HG03095 (cell line): ENCODE data around the gene CFC1.
"Not testable (repeated sequence)": the region's sequence is repeated elsewhere in the genome, so short reads cannot be mapped to it uniquely, and the experiment has no call there.

Source experiments
- ATAC-seq: cut with Tn5 transposase; IDR thresholded peaks from one replicate; pipeline ENCODE4 v1.9.1; 2021; ENCODE audit warnings: moderate library complexity; ENCODE audit not compliant: unreplicated experiment

Gene CFC1

DNA sequence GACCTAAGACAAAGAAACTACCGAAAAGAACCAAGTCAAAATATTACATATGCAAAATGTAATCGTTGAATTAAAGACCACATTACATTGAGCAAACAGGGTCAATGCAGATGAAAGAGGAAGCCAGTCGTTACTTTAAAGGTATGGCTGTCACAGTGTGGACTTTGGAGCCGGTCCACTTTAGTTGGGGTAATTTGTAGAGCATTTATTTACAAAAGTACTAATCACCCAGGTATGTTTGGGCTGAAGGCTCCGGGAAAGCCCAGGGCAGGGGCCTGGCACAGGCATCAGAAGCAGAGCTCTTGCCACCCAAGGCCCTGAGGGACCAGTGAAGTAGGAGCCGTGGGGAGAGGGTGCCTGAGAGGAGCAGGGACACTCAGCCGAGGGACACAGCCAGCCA, 15.8 kb downstream of the CFC1 start:
- not testable (repeated sequence) for ATAC-seq

DNA sequence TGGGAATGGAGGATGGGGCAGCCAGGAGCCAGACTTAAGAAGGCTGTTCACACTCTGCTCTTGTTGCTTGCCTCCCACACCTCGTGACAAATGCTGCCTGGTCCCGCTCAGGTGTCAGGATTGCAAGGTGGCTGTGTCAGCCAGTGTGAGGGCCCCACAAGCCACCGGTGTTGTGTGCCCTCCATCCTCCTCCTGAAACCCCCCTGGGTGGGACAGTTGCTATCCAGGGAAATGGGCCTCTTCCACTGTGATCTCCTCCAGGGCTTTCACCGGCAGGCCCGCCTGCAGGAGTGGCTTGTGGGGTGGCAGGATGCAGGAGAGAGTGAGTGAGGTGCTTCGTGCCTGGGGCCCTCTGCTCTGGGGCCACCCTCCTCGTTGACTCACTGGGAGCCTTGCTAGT, 16.4 kb downstream of the CFC1 start:
- not testable (repeated sequence) for ATAC-seq

DNA sequence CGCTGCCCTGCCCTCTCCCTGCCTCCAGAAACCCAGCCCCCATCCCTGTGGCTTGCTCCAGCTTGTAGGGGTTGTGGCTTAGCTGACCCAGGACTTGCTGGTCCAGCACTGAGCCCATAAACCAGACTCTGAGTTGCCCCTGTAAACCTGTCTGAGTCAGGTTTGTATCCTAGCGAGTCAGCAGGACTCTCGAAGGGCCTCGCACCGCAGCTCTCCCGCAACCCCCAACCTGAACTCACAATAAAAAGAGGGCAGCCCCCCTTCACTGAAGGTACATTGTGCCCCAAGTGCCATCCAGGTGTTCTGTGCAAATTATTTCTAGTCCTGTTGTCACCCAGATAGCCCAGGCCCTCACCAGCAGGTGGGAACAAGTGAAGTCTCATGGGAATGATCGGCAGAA, 17.9 kb downstream of the CFC1 start:
- ATAC-seq, result not testable (repeated sequence)

DNA sequence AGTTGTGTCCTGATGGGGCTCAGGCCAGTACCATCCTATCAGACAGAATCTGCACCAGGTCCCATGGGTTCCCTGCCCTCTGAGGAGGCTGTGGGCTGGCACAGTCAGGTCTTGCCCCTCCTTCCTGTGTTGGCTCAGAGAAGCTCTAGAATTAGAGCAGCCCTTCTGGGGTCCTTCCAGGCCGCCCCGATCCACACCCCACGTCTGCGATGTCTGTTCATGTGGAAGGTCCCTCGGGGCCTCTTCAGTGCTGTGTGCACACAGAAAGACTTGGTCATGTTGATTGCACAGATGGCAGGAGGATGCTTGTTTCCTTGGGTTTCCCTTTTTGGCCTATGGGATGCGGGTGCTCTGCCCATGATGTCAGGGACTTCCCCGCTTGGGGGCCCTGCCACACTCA, 20.3 kb downstream of the CFC1 start:
- not testable (repeated sequence) for ATAC-seq

DNA sequence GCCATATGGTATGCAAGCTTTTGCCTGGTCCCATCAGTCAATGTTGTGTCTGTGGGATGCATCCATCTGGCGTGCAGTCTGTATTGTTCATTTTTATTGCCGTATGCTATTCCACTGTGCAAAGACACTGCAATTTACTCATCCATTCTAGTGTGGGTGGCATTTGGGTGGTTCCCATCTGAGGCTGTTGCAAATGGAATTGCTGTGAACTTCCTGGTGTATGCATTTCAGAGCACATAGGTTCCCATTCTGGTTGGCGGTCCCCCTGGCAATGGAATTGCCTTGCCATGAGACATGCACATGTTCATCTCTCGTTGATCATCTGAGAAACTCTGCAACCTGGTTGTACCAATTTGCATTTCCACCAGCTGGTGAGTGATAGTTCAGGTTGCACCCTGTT, 21.8 kb downstream of the CFC1 start:
- not testable (repeated sequence) for ATAC-seq

DNA sequence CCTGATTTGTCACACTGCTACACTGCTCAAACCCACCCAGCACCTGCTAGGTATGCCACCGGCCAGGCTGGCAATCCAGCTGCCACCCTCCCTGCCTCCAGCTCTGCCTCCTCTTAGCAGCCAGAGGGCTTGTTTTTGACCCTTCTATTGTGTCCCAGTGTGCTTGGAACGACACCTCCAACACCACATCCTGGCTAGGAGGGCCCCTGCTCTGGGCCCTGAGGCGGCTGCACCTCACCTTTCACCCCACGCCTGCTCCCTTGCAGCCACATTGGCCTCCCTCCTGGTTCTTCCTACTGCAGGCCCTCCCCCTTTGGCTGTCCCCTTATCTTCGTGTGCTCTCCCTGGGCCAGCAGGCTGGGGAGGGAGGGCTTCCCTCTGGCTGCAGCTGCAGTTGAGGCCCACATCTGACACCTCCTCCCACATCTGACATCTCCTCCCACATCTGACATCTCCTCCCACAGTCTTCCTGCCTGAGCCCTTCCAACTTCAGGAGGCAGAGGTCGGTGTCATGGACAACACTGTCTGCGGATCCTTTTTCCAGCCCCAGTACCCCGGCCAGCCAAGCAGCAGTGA, 23.1 kb downstream of the CFC1 start:
- not testable (repeated sequence) for ATAC-seq

DNA sequence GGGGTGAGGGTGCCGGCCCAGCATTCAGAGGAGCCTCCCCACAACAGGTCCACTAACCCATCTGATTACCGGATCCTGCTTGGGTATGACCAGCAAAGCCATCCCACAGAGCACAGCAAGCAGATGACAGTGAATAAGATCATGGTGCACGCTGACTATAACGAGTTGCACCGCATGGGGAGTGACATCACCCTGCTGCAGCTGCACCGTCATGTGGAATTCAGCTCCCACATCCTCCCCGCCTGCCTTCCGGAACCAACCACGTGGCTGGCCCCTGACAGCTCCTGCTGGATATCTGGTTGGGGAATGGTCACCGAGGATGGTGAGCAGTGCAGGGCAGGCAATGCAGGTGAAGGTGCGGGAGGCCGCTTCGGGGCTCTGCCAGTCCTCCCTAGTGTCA, 25.1 kb downstream of the CFC1 start:
- not testable (repeated sequence) for ATAC-seq

DNA sequence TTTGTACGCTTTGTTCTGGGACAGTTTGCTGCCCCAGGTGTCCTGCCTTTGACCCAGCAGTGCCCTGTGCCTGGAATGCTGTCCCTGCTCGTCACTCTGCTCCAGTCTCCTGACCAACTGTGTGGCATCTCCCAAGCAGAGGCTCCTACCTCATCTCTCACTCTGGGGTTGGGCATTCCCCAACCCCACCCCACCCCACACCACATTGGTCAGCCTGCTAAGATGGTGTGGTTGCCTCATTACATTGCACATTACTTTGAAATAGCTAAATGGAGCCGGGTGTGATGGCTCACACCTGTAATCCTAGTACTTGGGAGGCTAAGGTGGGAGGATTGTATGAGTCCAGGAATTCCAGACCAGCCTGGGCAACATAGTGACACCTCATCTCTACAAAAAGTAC, 27.4 kb downstream of the CFC1 start:
- ATAC-seq, result not testable (repeated sequence)

DNA sequence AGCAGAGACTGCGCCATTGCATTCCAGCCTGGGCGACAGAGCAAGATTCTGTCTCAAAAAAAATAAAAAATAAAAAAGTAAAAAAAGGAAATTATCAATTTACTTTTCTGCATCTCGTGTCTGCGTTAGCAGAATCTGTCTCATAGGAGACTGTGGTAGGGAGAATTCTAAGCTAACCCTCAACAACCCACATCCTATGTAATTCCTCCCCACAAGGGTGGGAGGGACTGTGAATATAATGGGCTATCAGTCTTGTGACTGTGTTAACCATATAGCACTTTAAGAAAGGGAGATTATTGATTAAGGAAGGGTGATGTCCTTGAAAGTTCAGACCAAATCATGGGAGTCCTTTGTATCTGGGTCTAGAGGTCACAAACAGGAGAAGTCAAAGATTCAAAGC, 33.2 kb downstream of the CFC1 start:
- not testable (repeated sequence) for ATAC-seq

DNA sequence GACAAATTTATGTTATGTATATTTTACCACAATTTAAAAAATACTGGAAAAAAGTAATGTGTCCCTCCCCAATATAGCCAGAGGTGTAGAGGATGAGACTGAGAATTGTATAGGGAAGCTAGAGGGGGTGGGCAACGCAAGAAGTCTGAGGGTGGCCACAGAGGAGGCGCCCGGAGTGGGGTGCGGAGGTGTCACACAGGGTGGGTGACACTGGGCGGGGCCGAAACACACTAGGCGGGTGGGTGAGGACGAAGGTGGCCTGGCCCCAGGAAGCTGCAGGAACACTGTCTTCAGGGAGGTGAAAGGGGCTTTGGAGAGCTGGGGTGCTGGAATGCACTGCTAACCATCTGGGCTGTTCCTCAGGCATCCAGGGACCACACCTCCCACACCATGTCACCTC, 42.9 kb downstream of the CFC1 start:
- ATAC-seq, result not testable (repeated sequence)

DNA sequence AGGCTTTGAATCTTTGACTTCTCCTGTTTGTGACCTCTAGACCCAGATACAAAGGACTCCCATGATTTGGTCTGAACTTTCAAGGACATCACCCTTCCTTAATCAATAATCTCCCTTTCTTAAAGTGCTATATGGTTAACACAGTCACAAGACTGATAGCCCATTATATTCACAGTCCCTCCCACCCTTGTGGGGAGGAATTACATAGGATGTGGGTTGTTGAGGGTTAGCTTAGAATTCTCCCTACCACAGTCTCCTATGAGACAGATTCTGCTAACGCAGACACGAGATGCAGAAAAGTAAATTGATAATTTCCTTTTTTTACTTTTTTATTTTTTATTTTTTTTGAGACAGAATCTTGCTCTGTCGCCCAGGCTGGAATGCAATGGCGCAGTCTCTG, 45.2 kb downstream of the CFC1 start:
- not testable (repeated sequence) for ATAC-seq

DNA sequence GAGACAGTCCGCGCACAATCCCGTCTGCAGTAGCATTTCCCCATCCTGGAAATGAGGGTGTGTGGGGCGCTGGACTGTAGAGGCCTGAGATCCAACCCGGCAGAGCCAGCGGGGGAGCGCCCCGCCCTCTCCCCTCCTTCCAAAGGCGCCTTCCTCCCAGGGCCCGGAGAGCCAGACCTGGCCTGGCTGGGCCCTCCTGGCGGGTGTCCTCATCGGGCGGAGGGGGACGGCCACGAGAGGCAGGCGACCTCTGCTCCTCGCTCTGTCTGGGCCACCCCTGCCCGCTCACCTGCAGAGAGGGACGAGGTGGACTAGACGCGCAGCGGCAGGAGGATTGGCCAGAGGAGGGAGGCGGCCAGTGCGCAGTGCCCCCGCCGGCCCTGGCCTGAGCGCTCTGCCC, 49.9 kb downstream of the CFC1 start:
- not testable (repeated sequence) for ATAC-seq

DNA sequence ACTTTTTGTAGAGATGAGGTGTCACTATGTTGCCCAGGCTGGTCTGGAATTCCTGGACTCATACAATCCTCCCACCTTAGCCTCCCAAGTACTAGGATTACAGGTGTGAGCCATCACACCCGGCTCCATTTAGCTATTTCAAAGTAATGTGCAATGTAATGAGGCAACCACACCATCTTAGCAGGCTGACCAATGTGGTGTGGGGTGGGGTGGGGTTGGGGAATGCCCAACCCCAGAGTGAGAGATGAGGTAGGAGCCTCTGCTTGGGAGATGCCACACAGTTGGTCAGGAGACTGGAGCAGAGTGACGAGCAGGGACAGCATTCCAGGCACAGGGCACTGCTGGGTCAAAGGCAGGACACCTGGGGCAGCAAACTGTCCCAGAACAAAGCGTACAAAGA, 51.0 kb downstream of the CFC1 start:
- not testable (repeated sequence) for ATAC-seq

DNA sequence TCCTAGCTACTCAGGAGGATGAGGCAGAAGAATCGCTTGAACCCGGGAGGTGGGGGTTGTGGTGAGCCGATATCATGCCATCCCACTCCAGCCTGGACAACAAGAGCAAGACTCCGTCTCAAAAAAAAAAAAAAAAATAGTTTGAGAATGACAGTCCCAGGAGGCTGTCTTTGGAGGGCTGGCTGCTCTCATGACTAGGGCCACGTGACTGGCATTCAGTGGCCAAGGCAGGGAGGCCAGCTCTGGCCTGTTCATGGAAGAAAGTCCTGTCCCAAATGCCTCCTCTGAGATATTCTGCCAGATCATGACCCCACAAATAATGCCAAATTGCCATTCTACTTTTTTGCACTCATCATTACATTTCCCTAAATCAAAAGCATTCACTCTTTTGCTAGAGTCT, 54.4 kb downstream of the CFC1 start:
- ATAC-seq, result not testable (repeated sequence)

DNA sequence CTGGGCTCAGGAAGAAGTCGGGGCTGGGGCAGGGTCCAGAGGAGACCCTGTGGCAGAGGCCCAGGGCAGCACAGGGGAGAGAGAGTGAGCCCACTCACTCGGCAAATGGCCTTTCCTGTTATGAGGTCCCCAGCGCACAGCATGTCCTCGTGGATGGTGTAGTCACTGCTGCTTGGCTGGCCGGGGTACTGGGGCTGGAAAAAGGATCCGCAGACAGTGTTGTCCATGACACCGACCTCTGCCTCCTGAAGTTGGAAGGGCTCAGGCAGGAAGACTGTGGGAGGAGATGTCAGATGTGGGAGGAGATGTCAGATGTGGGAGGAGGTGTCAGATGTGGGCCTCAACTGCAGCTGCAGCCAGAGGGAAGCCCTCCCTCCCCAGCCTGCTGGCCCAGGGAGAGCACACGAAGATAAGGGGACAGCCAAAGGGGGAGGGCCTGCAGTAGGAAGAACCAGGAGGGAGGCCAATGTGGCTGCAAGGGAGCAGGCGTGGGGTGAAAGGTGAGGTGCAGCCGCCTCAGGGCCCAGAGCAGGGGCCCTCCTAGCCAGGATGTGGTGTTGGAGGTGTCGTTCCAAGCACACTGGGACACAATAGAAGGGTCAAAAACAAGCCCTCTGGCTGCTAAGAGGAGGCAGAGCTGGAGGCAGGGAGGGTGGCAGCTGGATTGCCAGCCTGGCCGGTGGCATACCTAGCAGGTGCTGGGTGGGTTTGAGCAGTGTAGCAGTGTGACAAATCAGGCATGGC, 55.4 kb downstream of the CFC1 start:
- not testable (repeated sequence) for ATAC-seq

DNA sequence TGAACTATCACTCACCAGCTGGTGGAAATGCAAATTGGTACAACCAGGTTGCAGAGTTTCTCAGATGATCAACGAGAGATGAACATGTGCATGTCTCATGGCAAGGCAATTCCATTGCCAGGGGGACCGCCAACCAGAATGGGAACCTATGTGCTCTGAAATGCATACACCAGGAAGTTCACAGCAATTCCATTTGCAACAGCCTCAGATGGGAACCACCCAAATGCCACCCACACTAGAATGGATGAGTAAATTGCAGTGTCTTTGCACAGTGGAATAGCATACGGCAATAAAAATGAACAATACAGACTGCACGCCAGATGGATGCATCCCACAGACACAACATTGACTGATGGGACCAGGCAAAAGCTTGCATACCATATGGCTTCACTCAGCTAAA, 56.6 kb downstream of the CFC1 start:
- ATAC-seq, result not testable (repeated sequence)
